ENCODE results near the gene FANCE. TPM values are rescaled to one million over a fixed set of nuclear protein-coding genes. Genes with fewer than 3 reads are reported as not detected.

The FANCE gene
- total and polyA plus RNA-seq, 9 of the 15 experiments (the other 6 are each of a cell fraction or from before 2014, with no cell fraction given): 5.7 to 30.2 (median 17.0) TPM

DNA sequence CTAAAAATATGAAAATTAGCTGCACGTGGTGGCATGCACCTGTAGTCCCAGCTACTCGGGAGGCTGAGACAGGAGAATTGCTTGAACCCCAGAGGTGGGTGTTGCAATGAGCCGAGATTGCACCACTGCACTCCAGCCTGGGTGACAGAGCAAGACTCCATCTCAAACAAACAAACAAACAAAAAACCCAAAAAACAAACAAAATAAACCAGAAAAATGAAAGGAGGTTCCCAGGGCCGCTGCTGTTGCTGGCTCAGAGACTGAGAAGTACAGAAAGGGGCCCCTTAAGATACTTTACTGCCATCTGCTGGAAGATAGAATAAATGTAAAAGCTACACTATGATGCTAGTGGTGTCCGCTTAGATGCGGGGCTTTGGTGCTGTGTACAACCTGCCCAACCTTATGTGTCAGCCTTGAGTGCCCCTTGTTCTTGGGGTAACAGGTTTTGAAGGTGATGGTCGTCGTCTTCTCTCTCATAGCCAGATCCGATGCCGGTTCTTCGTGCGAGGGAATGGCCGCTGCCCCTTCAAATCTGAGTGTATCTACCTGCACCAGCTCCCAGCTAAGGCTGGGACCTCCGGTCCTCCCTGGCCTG lies 2.8 kb upstream of the FANCE start (continued):
- TF ChIP-seq, protein P1, sequence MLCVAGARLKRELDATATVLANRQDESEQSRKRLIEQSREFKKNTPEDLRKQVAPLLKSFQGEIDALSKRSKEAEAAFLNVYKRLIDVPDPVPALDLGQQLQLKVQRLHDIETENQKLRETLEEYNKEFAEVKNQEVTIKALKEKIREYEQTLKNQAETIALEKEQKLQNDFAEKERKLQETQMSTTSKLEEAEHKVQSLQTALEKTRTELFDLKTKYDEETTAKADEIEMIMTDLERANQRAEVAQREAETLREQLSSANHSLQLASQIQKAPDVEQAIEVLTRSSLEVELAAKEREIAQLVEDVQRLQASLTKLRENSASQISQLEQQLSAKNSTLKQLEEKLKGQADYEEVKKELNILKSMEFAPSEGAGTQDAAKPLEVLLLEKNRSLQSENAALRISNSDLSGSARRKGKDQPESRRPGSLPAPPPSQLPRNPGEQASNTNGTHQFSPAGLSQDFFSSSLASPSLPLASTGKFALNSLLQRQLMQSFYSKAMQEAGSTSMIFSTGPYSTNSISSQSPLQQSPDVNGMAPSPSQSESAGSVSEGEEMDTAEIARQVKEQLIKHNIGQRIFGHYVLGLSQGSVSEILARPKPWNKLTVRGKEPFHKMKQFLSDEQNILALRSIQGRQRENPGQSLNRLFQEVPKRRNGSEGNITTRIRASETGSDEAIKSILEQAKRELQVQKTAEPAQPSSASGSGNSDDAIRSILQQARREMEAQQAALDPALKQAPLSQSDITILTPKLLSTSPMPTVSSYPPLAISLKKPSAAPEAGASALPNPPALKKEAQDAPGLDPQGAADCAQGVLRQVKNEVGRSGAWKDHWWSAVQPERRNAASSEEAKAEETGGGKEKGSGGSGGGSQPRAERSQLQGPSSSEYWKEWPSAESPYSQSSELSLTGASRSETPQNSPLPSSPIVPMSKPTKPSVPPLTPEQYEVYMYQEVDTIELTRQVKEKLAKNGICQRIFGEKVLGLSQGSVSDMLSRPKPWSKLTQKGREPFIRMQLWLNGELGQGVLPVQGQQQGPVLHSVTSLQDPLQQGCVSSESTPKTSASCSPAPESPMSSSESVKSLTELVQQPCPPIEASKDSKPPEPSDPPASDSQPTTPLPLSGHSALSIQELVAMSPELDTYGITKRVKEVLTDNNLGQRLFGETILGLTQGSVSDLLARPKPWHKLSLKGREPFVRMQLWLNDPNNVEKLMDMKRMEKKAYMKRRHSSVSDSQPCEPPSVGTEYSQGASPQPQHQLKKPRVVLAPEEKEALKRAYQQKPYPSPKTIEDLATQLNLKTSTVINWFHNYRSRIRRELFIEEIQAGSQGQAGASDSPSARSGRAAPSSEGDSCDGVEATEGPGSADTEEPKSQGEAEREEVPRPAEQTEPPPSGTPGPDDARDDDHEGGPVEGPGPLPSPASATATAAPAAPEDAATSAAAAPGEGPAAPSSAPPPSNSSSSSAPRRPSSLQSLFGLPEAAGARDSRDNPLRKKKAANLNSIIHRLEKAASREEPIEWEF (CRISPR knock-in tag; IDR thresholded peaks at IDR 0.05): no peak
- TF ChIP-seq CHD4 (IDR thresholded peaks at IDR 0.05; ENCODE audit: insufficient read depth, insufficient replicate concordance, low read depth, low read length, poor library complexity, severe bottlenecking) (no peak), KDM4B (IDR thresholded peaks at IDR 0.05; ENCODE audit: borderline replicate concordance in 2 of 2, low read depth in 1 of 2) (no peak), NFATC3 (IDR thresholded peaks at IDR 0.05) (no peak), ZNF766 (CRISPR knock-in tag; conservative IDR thresholded peaks at IDR 0.05) (peak; percentile 53; the same call in 1 of the 2 replicates), ZNF75A (CRISPR knock-in tag; IDR thresholded peaks at IDR 0.05) (no peak), HNRNPL (IDR thresholded peaks at IDR 0.05; ENCODE audit: low read depth, low read length) (no peak), DACH1 (IDR thresholded peaks at IDR 0.05; ENCODE audit: partially characterized antibody) (no peak), BCOR (IDR thresholded peaks at IDR 0.05) (peak; percentile 75), ZNF316 (IDR thresholded peaks at IDR 0.05) (no peak), SP1 (CRISPR knock-in tag; IDR thresholded peaks at IDR 0.05) (0 out of 2 replicates have a peak, but pooled peaks have one; percentile 19), ZNF143 (CRISPR knock-in tag; IDR thresholded peaks at IDR 0.05) (0 out of 2 replicates have a peak, but pooled peaks have one; percentile 30), CCAR2 (IDR thresholded peaks at IDR 0.05; ENCODE audit: low read depth, low read length) (no peak), POLR3G (IDR thresholded peaks at IDR 0.05; ENCODE audit: extremely low read depth, insufficient read length, insufficient replicate concordance) (no peak), ZNF644 (tag; IDR thresholded peaks at IDR 0.05; ENCODE audit: low read depth) (no peak), ADNP (tag; IDR thresholded peaks at IDR 0.05) (no peak), L3MBTL2 (IDR thresholded peaks at IDR 0.05) (0 out of 2 replicates have a peak, but pooled peaks have one; percentile 15), POU5F1 (IDR thresholded peaks at IDR 0.05; ENCODE audit: borderline replicate concordance, low read depth, low read length, partially characterized antibody) (no peak)
- TF ChIP-seq, protein P2, sequence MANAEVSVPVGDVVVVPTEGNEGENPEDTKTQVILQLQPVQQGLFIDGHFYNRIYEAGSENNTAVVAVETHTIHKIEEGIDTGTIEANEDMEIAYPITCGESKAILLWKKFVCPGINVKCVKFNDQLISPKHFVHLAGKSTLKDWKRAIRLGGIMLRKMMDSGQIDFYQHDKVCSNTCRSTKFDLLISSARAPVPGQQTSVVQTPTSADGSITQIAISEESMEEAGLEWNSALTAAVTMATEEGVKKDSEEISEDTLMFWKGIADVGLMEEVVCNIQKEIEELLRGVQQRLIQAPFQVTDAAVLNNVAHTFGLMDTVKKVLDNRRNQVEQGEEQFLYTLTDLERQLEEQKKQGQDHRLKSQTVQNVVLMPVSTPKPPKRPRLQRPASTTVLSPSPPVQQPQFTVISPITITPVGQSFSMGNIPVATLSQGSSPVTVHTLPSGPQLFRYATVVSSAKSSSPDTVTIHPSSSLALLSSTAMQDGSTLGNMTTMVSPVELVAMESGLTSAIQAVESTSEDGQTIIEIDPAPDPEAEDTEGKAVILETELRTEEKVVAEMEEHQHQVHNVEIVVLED (CRISPR knock-in tag; IDR thresholded peaks at IDR 0.05): no peak
